HG02973 (cell line): ENCODE data around the gene CRYAB.
"Not testable (repeated sequence)": the region's sequence is repeated elsewhere in the genome, so short reads cannot be mapped to it uniquely, and the experiment has no call there.

Source experiments
- ATAC-seq: cut with Tn5 transposase; IDR thresholded peaks from one replicate; pipeline ENCODE4 v1.9.1; 2021; ENCODE audit warnings: moderate library complexity; ENCODE audit not compliant: unreplicated experiment

The CRYAB gene

GRCh38 chr11:111910676-111911562 is 651 bp downstream of the CRYAB start:
- no peak for ATAC-seq

GRCh38 chr11:111909378-111909777 is 2.2 kb downstream of the CRYAB start:
- no peak for ATAC-seq

- ATAC-seq, result no peak
Observed at GRCh38 chr11:111908639-111909305, 2.8 kb downstream of the CRYAB start.

GRCh38 chr11:111906680-111907079 is 4.9 kb downstream of the CRYAB start:
- ATAC-seq, result no peak

- no peak for ATAC-seq
Observed at GRCh38 chr11:111905411-111905810, 6.2 kb downstream of the CRYAB start.

GRCh38 chr11:111886844-111887243 is 24.7 kb downstream of the CRYAB start:
- ATAC-seq, result no peak

GRCh38 chr11:111886032-111886431 is 25.5 kb downstream of the CRYAB start:
- ATAC-seq, result no peak

- not testable (repeated sequence) for ATAC-seq
Observed at GRCh38 chr11:111885053-111885452, 26.5 kb downstream of the CRYAB start.

GRCh38 chr11:111882202-111882601 is 29.4 kb downstream of the CRYAB start:
- ATAC-seq, result no peak

GRCh38 chr11:111879637-111879960 is 32.0 kb downstream of the CRYAB start:
- peak; percentile 12 for ATAC-seq

GRCh38 chr11:111878849-111879636 is 32.5 kb downstream of the CRYAB start, which contains the start of the genes CFAP68 and FDXACB1:
CFAP68 (plus strand) TSS chr11:111879541; CDS start chr11:111879561, 20 bp downstream.
FDXACB1 (minus strand) TSS chr11:111879165; CDS start chr11:111879132, 33 bp downstream.
- ATAC-seq, result peak; percentile 84

- ATAC-seq, result no peak
Observed at GRCh38 chr11:111878385-111878848, 33.2 kb downstream of the CRYAB start.

GRCh38 chr11:111871693-111872161 is 39.8 kb downstream of the CRYAB start:
- no peak for ATAC-seq

GRCh38 chr11:111870886-111871692 is 40.5 kb downstream of the CRYAB start, which contains the start of gene ALG9:
ALG9 (minus strand) TSS chr11:111871581; CDS start chr11:111871482, 99 bp downstream.
- peak; percentile 83 for ATAC-seq

- ATAC-seq, result no peak
Observed at GRCh38 chr11:111870522-111870885, 41.1 kb downstream of the CRYAB start.

GRCh38 chr11:111870113-111870512 is 41.5 kb downstream of the CRYAB start:
- no peak for ATAC-seq

- no peak for ATAC-seq
Observed at GRCh38 chr11:111860257-111860656, 51.3 kb downstream of the CRYAB start.
